Right renal cortex interstitium (tissue), 3 donors: ENCODE data around the gene KLHDC8A. TPM values are rescaled to one million over a fixed set of nuclear protein-coding genes. Genes with fewer than 3 reads are reported as not detected.
A peak's percentile ranks its signal among the peaks of the same experiment; 100 is the strongest.

Experiments used
- DNase-seq, 3 donors: peaks; one replicate each; pipeline ENCODE4 v3.0.0-alpha.2; 2013; ENCODE audit warnings: low read depth in 3 of 3, low spot score in 2 of 3
- polyA plus RNA-seq, 3 donors: library from polyadenylated mRNA; unstranded; fragments of 120-200 nt; gene quantifications; one replicate each; pipeline ENCODE4 v1.2.1, GENCODE V29; 2013; ENCODE audit not compliant: insufficient read length in 3 of 3

KLHDC8A gene
- polyA plus RNA-seq, 3 donors, result 1.4 to 1.6 (median 1.5) TPM

- DNase-seq, result no peak
Measured at GRCh38 chr1:205323794-205324193, 32.9 kb downstream of the KLHDC8A start.

GRCh38 chr1:205321959-205322283 is 34.8 kb downstream of the KLHDC8A start:
- DNase-seq, result no peak

GRCh38 chr1:205321162-205321958 is 35.4 kb downstream of the KLHDC8A start, which contains the start of gene NUAK2:
Gene NUAK2 (minus strand): TSS chr1:205321745. CDS start chr1:205321628, 117 bp downstream.
- peak; percentile 66 to 84 (median 70) for DNase-seq

- DNase-seq, result no peak
Measured at GRCh38 chr1:205319081-205320018, 37.4 kb downstream of the KLHDC8A start.

GRCh38 chr1:205318231-205318991 is 38.3 kb downstream of the KLHDC8A start:
- no peak for DNase-seq

- DNase-seq, result no peak
Measured at GRCh38 chr1:205317311-205317917, 39.3 kb downstream of the KLHDC8A start.

- DNase-seq, result no peak
Measured at GRCh38 chr1:205316161-205316566, 40.6 kb downstream of the KLHDC8A start.

GRCh38 chr1:205315008-205315618 is 41.6 kb downstream of the KLHDC8A start:
- DNase-seq, result no peak

- DNase-seq, result no peak
Measured at GRCh38 chr1:205313563-205314308, 43.0 kb downstream of the KLHDC8A start.

- no peak for DNase-seq
Measured at GRCh38 chr1:205312866-205313562, 43.7 kb downstream of the KLHDC8A start.

GRCh38 chr1:205310976-205311704 is 45.6 kb downstream of the KLHDC8A start:
- DNase-seq, result no peak

- no peak for DNase-seq
Measured at GRCh38 chr1:205309741-205310140, 47.0 kb downstream of the KLHDC8A start.

- DNase-seq, result no peak
Measured at GRCh38 chr1:205306929-205307566, 49.7 kb downstream of the KLHDC8A start.

GRCh38 chr1:205304695-205305070 is 52.0 kb downstream of the KLHDC8A start:
- no peak for DNase-seq

GRCh38 chr1:205304046-205304694 is 52.6 kb downstream of the KLHDC8A start:
- DNase-seq, result no peak

GRCh38 chr1:205303247-205303888 is 53.4 kb downstream of the KLHDC8A start:
- no peak for DNase-seq
